OCI-LY3 (cell line): ENCODE data around the gene SH3RF3.

Experiments
- H2AFZ ChIP-seq: fragments of 200-600, 300-600 bp; shearing (Covaris generic); 2 replicates; pipeline ENCODE4 v1.6.0; 2014; ENCODE audit warnings: antibody characterized with exemption, low read depth, low read length
- H3K27ac ChIP-seq: fragments of 200-600, 300-600 bp; sonication (generic); 2 replicates; pipeline ENCODE4 v1.5.1; 2014; ENCODE audit warnings: mild to moderate bottlenecking, low read length, moderate library complexity, mixed read lengths
- H3K27me3 ChIP-seq: fragments of 200-600, 300-600 bp; sonication (generic); 2 replicates; pipeline ENCODE4 v1.6.1; 2014; ENCODE audit warnings: low read depth, low read length, mixed read lengths
- H3K36me3 ChIP-seq: fragments of 200-600, 300-600 bp; sonication (generic); replicated peaks from 2 replicates; pipeline ENCODE3; 2014; ENCODE audit warnings: low read depth, low read length, mixed read lengths
- H3K4me1 ChIP-seq: fragments of 300-600, 200-600 bp; sonication (generic); 2 replicates; pipeline ENCODE4 v1.6.1; 2014; ENCODE audit warnings: low read length, mixed read lengths
- H3K4me2 ChIP-seq: fragments of 200-600, 300-600 bp; sonication (generic); 2 replicates; pipeline ENCODE4 v1.6.1; 2014; ENCODE audit warnings: low read length, mixed read lengths
- H3K4me3 ChIP-seq: fragments of 300-600, 200-600 bp; sonication (generic); 2 replicates; pipeline ENCODE4 v1.5.1; 2014; ENCODE audit warnings: antibody characterized with exemption, mild to moderate bottlenecking, low read length, moderate library complexity
- H3K79me2 ChIP-seq: fragments of 300-600, 200-600 bp; shearing (Covaris generic); 2 replicates; pipeline ENCODE4 v1.6.1; 2014; ENCODE audit warnings: mild to moderate bottlenecking, low read length, mixed read lengths
- H3K9ac ChIP-seq: fragments of 300-600, 200-600 bp; shearing (Covaris generic); 2 replicates; pipeline ENCODE4 v1.6.0; 2014; ENCODE audit warnings: mild to moderate bottlenecking, low read length, moderate library complexity
- H3K9me3 ChIP-seq: fragments of 200-600, 300-600 bp; shearing (Covaris generic); 2 replicates; pipeline ENCODE4 v1.6.1; 2014; ENCODE audit warnings: low read length, mixed read lengths; ENCODE audit not compliant: insufficient read depth
- H4K20me1 ChIP-seq: fragments of 200-600, 300-600 bp; sonication (generic); 2 replicates; pipeline ENCODE4 v1.6.1; 2016; ENCODE audit warnings: low read length, mixed read lengths; ENCODE audit not compliant: insufficient read depth
- EZH2phosphoT487 ChIP-seq: fragments of 200-600 bp; shearing (Covaris generic); IDR thresholded peaks from 2 replicates; pipeline ENCODE4 v1.6.1; 2018; ENCODE audit warnings: antibody characterized with exemption, mixed run types, low read depth
- TF ChIP-seq, protein P1 (sequence below): fragments of 200-600, 300-600 bp; sonication (generic); IDR thresholded peaks from 2 replicates; pipeline ENCODE4 v1.5.1; 2014; ENCODE audit warnings: antibody characterized with exemption, low read length, low read depth

Gene SH3RF3

DNA sequence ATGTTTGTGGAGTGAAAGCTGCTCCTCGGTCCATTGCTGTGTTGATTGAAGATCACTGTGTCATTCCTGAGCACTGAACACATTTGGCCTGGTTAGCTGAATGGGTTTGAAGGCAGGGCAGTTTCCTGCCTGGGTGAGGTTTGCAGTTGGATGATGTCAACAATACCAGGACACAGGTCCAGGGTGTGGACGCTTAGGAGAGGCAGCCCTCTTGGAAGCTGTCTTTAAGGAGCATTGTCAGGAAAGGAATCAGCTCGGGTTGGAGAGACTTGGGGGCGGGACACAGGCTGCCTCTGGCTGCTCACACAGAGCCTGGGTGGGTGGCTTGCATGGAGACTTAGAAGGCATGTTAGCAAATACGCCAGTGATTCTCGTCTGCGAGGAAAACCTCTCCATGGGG, 247.1 kb downstream of the SH3RF3 start:
- H3K4me2 ChIP-seq = no peak overlapping the region
- peaks cover 9% of the 10 kb centered on the region; the same call in 1 of the 2 replicates for H3K27me3 ChIP-seq
- TF ChIP-seq EZH2phosphoT487 = no peak
- TF ChIP-seq, protein P1, sequence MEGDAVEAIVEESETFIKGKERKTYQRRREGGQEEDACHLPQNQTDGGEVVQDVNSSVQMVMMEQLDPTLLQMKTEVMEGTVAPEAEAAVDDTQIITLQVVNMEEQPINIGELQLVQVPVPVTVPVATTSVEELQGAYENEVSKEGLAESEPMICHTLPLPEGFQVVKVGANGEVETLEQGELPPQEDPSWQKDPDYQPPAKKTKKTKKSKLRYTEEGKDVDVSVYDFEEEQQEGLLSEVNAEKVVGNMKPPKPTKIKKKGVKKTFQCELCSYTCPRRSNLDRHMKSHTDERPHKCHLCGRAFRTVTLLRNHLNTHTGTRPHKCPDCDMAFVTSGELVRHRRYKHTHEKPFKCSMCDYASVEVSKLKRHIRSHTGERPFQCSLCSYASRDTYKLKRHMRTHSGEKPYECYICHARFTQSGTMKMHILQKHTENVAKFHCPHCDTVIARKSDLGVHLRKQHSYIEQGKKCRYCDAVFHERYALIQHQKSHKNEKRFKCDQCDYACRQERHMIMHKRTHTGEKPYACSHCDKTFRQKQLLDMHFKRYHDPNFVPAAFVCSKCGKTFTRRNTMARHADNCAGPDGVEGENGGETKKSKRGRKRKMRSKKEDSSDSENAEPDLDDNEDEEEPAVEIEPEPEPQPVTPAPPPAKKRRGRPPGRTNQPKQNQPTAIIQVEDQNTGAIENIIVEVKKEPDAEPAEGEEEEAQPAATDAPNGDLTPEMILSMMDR = no peak
- no peak overlapping the region for H3K4me3 ChIP-seq
- H3K9me3 ChIP-seq = no peaks in the 10 kb centered on the region
- H4K20me1 ChIP-seq = no peaks in the 10 kb centered on the region
- no peak overlapping the region for H2AFZ ChIP-seq
- H3K9ac ChIP-seq = no peak overlapping the region
- no peaks in the 10 kb centered on the region for H3K36me3 ChIP-seq
- no peaks in the 10 kb centered on the region for H3K4me1 ChIP-seq
- H3K79me2 ChIP-seq = no peaks in the 10 kb centered on the region
- H3K27ac ChIP-seq = no peak overlapping the region

DNA sequence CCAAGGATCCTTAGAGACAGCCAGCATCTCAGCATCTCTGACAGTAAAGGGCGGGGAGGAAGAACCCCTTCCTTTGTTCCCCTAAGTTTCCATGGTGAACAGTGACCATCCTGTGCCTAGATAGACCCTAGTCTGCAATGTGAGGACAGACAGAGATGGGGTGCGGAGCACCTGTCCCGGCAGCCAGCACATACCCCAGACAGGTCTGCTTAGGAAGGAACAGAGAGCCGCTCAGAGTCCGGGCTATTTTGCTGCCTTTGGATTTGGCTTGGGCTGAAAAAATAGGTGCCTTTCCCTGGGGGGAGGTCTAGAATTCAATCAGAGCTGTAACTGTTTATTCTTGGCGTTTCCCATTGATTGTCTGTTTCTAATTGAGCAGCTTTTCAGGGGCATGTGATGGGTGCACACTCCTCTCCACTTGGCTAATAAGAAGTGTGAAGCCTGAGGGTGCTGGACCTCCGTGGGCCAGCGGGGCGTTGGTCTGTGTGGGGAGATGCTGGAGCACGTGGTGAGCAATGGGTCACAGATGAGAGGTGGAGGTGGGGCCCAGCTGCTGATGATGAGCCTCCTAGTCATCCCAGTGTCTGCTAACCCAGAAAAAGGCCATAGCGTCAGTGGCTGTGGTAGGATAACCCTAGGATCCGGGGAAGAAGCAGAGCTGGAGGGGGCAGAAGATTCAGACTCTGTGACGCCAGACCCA, 247.9 kb downstream of the SH3RF3 start:
- no peaks in the 10 kb centered on the region for H3K36me3 ChIP-seq
- no peaks in the 10 kb centered on the region for H3K79me2 ChIP-seq
- no peak overlapping the region for H3K4me3 ChIP-seq
- H3K4me1 ChIP-seq = no peaks in the 10 kb centered on the region
- no peak overlapping the region for H2AFZ ChIP-seq
- peaks cover 9% of the 10 kb centered on the region; the same call in 1 of the 2 replicates for H3K27me3 ChIP-seq
- TF ChIP-seq EZH2phosphoT487 = no peak
- TF ChIP-seq, protein P1 = no peak
- no peak overlapping the region for H3K9ac ChIP-seq
- H3K4me2 ChIP-seq = no peak overlapping the region
- H4K20me1 ChIP-seq = no peaks in the 10 kb centered on the region
- H3K9me3 ChIP-seq = no peaks in the 10 kb centered on the region
- no peak overlapping the region for H3K27ac ChIP-seq

DNA sequence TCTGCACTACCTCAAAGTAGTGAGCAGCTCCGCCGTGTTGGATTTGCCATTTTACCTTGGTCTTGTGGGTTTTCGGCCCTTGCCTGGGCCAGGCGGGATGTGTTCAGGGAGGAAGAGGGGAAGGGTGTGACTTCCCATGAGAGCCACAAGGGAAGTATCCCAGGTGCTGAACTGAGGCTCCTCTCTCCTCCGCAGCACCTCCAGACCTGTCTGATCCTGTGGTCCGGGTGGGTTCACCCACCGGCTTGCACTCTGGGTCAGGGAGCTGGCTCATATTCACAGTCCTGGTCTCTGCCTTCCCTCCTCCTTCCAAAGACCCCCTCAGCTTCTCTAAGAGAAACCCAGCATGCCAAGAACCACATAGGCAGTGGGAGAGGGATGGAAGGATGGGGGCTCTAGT, 249.0 kb downstream of the SH3RF3 start:
- Histone ChIP-seq H3K4me2 (no peak overlapping the region), H3K27ac (no peak overlapping the region), H3K36me3 (no peaks in the 10 kb centered on the region), H3K4me1 (no peaks in the 10 kb centered on the region), H4K20me1 (no peaks in the 10 kb centered on the region), H3K4me3 (no peak overlapping the region), H3K9me3 (no peaks in the 10 kb centered on the region), H3K79me2 (no peaks in the 10 kb centered on the region), H3K9ac (no peak overlapping the region), H2AFZ (no peak overlapping the region), H3K27me3 (peaks cover 9% of the 10 kb centered on the region; the same call in 1 of the 2 replicates)
- TF ChIP-seq, protein P1 = no peak
- no peak for TF ChIP-seq EZH2phosphoT487

DNA sequence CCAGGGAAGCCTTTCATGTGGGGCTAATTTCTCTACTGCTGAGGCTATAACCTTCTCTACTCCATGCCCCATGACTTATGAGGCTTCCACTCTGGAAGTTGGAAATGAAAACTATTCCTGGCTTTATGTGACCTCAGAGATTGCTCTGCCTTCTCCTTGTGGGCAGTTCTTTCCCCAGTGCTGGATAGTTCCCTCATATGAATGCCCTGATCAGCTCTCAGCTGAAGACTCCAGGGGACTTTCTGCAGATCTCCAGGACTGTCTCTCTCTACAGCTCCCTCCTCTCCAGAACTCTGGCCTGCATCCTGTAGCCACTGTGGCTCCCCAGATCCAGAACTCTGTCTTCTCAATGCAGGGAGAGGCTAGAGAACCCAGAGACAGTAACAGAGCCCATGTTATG, 249.7 kb downstream of the SH3RF3 start:
- no peak for TF ChIP-seq EZH2phosphoT487
- TF ChIP-seq, protein P1 = no peak
- no peak overlapping the region for H3K27ac ChIP-seq
- H3K4me2 ChIP-seq = no peak overlapping the region
- H3K36me3 ChIP-seq = no peaks in the 10 kb centered on the region
- H3K27me3 ChIP-seq = peaks cover 9% of the 10 kb centered on the region; the same call in 1 of the 2 replicates
- no peaks in the 10 kb centered on the region for H3K4me1 ChIP-seq
- H3K4me3 ChIP-seq = no peak overlapping the region
- no peaks in the 10 kb centered on the region for H3K79me2 ChIP-seq
- no peaks in the 10 kb centered on the region for H4K20me1 ChIP-seq
- no peaks in the 10 kb centered on the region for H3K9me3 ChIP-seq
- H2AFZ ChIP-seq = no peak overlapping the region
- H3K9ac ChIP-seq = no peak overlapping the region
